Measurements from ENCODE around the gene CDH15.

The CDH15 gene

GRCh38 chr16:89179148-89179484 is 7.6 kb downstream of the CDH15 start:
- H3K27me3 ChIP-seq (ENCODE audit: insufficient read depth, low read length) = peaks cover 3% of the 10 kb centered on the region; the same call in 1 of the 2 replicates
- H4K20me1 ChIP-seq (ENCODE audit: insufficient read depth, low read length) = no peaks in the 10 kb centered on the region
- no peak overlapping the region for H3K4me2 ChIP-seq (ENCODE audit: low read length)
- H2AFZ ChIP-seq (ENCODE audit: low read length) = no peak overlapping the region
- no peaks in the 10 kb centered on the region for H3K36me3 ChIP-seq (ENCODE audit: insufficient read depth, low read length)
- no peak overlapping the region for H3K27ac ChIP-seq (ENCODE audit: low read depth, low read length, poor library complexity, severe bottlenecking)
- no peak overlapping the region for H3K4me3 ChIP-seq (ENCODE audit: low read depth, low read length, poor library complexity, severe bottlenecking)
- H3K9me2 ChIP-seq (ENCODE audit: low read depth, low read length) = no peaks in the 10 kb centered on the region
- TF ChIP-seq, protein P1, sequence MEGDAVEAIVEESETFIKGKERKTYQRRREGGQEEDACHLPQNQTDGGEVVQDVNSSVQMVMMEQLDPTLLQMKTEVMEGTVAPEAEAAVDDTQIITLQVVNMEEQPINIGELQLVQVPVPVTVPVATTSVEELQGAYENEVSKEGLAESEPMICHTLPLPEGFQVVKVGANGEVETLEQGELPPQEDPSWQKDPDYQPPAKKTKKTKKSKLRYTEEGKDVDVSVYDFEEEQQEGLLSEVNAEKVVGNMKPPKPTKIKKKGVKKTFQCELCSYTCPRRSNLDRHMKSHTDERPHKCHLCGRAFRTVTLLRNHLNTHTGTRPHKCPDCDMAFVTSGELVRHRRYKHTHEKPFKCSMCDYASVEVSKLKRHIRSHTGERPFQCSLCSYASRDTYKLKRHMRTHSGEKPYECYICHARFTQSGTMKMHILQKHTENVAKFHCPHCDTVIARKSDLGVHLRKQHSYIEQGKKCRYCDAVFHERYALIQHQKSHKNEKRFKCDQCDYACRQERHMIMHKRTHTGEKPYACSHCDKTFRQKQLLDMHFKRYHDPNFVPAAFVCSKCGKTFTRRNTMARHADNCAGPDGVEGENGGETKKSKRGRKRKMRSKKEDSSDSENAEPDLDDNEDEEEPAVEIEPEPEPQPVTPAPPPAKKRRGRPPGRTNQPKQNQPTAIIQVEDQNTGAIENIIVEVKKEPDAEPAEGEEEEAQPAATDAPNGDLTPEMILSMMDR (IDR thresholded peaks at IDR 0.05; ENCODE audit: low read length) = no peak
- TF ChIP-seq EZH2 (IDR thresholded peaks at IDR 0.05; ENCODE audit: borderline replicate concordance, low read length) = no peak
- H3F3A ChIP-seq (ENCODE audit: insufficient read depth, low read length) = no peaks in the 10 kb centered on the region
- no peaks in the 10 kb centered on the region for H3K79me2 ChIP-seq (ENCODE audit: insufficient read depth, low read length)
- H3K4me1 ChIP-seq (ENCODE audit: insufficient read depth, low read length, severe bottlenecking) = no peaks in the 10 kb centered on the region
- no peak overlapping the region for H3K9ac ChIP-seq (ENCODE audit: low read length)
- no peaks in the 10 kb centered on the region for H3K9me3 ChIP-seq (ENCODE audit: low read length)

DNA sequence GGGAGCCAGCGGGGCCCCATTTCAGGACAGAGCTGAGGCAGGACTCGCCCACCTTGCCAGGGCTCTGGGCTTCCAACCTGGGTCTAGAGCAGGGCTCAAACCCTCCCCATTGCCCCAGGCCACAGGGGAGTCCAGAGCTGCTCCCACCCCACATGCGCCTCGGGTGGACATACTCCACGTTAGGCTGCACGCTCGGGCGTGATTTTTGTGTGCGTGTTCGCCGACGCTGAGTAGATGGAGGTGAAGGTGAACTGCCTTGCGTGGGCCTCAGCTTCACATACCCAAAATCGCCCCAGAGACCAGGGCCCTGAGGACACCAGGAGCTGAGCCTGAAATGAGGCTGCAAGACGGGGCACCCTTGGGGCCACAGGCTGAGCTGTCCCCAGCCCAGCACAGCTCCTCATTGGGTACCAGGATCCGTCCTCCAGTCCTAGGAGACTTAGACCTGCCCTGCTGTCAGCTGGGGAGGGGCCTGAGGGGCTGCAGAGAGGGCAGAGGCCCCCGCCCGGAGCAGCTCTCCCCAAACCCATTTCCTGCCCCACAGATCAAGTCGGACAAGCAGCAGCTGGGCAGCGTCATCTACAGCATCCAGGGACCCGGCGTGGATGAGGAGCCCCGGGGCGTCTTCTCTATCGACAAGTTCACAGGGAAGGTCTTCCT is 8.2 kb downstream of the CDH15 start:
- Histone ChIP-seq H3K4me2 (ENCODE audit: low read length) (no peak overlapping the region), H3K4me1 (ENCODE audit: insufficient read depth, low read length, severe bottlenecking) (no peaks in the 10 kb centered on the region), H3K79me2 (ENCODE audit: insufficient read depth, low read length) (no peaks in the 10 kb centered on the region), H4K20me1 (ENCODE audit: insufficient read depth, low read length) (no peaks in the 10 kb centered on the region), H3K9ac (ENCODE audit: low read length) (no peak overlapping the region), H3K27ac (ENCODE audit: low read depth, low read length, poor library complexity, severe bottlenecking) (no peak overlapping the region), H3K9me2 (ENCODE audit: low read depth, low read length) (no peaks in the 10 kb centered on the region), H3K9me3 (ENCODE audit: low read length) (no peaks in the 10 kb centered on the region), H3K27me3 (ENCODE audit: insufficient read depth, low read length) (peaks cover 3% of the 10 kb centered on the region; the same call in 1 of the 2 replicates), H3K36me3 (ENCODE audit: insufficient read depth, low read length) (no peaks in the 10 kb centered on the region), H3F3A (ENCODE audit: insufficient read depth, low read length) (no peaks in the 10 kb centered on the region), H2AFZ (ENCODE audit: low read length) (no peak overlapping the region), H3K4me3 (ENCODE audit: low read depth, low read length, poor library complexity, severe bottlenecking) (no peak overlapping the region)
- TF ChIP-seq, protein P1 (IDR thresholded peaks at IDR 0.05; ENCODE audit: low read length) = no peak
- TF ChIP-seq EZH2 (IDR thresholded peaks at IDR 0.05; ENCODE audit: borderline replicate concordance, low read length) = no peak

GRCh38 chr16:89183463-89183862 is 11.9 kb downstream of the CDH15 start:
- H3K9me2 ChIP-seq (ENCODE audit: low read depth, low read length) = no peaks in the 10 kb centered on the region
- no peaks in the 10 kb centered on the region for H3K79me2 ChIP-seq (ENCODE audit: insufficient read depth, low read length)
- no peak overlapping the region for H3K4me3 ChIP-seq (ENCODE audit: low read depth, low read length, poor library complexity, severe bottlenecking)
- H3K27me3 ChIP-seq (ENCODE audit: insufficient read depth, low read length) = peaks cover 3% of the 10 kb centered on the region; the same call in 1 of the 2 replicates
- no peaks in the 10 kb centered on the region for H3K4me1 ChIP-seq (ENCODE audit: insufficient read depth, low read length, severe bottlenecking)
- no peak overlapping the region for H3K27ac ChIP-seq (ENCODE audit: low read depth, low read length, poor library complexity, severe bottlenecking)
- no peaks in the 10 kb centered on the region for H3F3A ChIP-seq (ENCODE audit: insufficient read depth, low read length)
- no peaks in the 10 kb centered on the region for H3K36me3 ChIP-seq (ENCODE audit: insufficient read depth, low read length)
- H3K4me2 ChIP-seq (ENCODE audit: low read length) = no peak overlapping the region
- no peaks in the 10 kb centered on the region for H4K20me1 ChIP-seq (ENCODE audit: insufficient read depth, low read length)
- no peaks in the 10 kb centered on the region for H3K9me3 ChIP-seq (ENCODE audit: low read length)
- TF ChIP-seq EZH2 (IDR thresholded peaks at IDR 0.05; ENCODE audit: borderline replicate concordance, low read length) = no peak
- TF ChIP-seq, protein P1 (IDR thresholded peaks at IDR 0.05; ENCODE audit: low read length) = no peak
- no peak overlapping the region for H2AFZ ChIP-seq (ENCODE audit: low read length)
- no peak overlapping the region for H3K9ac ChIP-seq (ENCODE audit: low read length)

Data from OCI-LY1 (cell line).